ENCODE measurements around the gene TIMELESS.
"Not testable (repeated sequence)": the region's sequence is repeated elsewhere in the genome, so short reads cannot be mapped to it uniquely, and the experiment has no call there.

The TIMELESS gene

GRCh38 chr12:56468216-56469006 lies 19.2 kb upstream of the TIMELESS start, which contains the start of gene SPRYD4:
Gene SPRYD4, plus strand, starts transcription at chr12:56468578. Its CDS starts 14 bp downstream, at chr12:56468592.
- DNase-seq (ENCODE audit: low read depth): peak; percentile 67
- H3K4me3 ChIP-seq (ENCODE audit: low read depth, low read length): peak within 1 kb of the TSS; percentile 90

GRCh38 chr12:56462565-56462964 lies 13.3 kb upstream of the TIMELESS start:
- H3K4me3 ChIP-seq (ENCODE audit: low read depth, low read length): no peak overlapping the region
- DNase-seq (ENCODE audit: low read depth): no peak

GRCh38 chr12:56461235-56462159 lies 12.3 kb upstream of the TIMELESS start:
- H3K4me3 ChIP-seq (ENCODE audit: low read depth, low read length): no peak overlapping the region

GRCh38 chr12:56457817-56458216 lies 8.6 kb upstream of the TIMELESS start:
- H3K4me3 ChIP-seq (ENCODE audit: low read depth, low read length): no peak overlapping the region
- no peak for DNase-seq (ENCODE audit: low read depth)

More at GRCh38 chr12:56461235-56462159, 12.3 kb upstream of the TIMELESS start:
- no peak for DNase-seq (ENCODE audit: low read depth)

- DNase-seq (ENCODE audit: low read depth): no peak
- no peak within 1 kb of the TSS for H3K4me3 ChIP-seq (ENCODE audit: low read depth, low read length)
Measured at GRCh38 chr12:56454557-56454956, 5.3 kb upstream of the TIMELESS start, which contains the start of gene MIP. Gene MIP, minus strand, starts transcription at chr12:56454657. Its CDS starts 44 bp downstream, at chr12:56454613.

GRCh38 chr12:56451147-56451546 lies 1.9 kb upstream of the TIMELESS start:
- DNase-seq (ENCODE audit: low read depth): no peak
- no peak overlapping the region for H3K4me3 ChIP-seq (ENCODE audit: low read depth, low read length)

- DNase-seq (ENCODE audit: low read depth): no peak
- no peak overlapping the region for H3K4me3 ChIP-seq (ENCODE audit: low read depth, low read length)
Measured at GRCh38 chr12:56450241-56450640, 1.0 kb upstream of the TIMELESS start.

DNA sequence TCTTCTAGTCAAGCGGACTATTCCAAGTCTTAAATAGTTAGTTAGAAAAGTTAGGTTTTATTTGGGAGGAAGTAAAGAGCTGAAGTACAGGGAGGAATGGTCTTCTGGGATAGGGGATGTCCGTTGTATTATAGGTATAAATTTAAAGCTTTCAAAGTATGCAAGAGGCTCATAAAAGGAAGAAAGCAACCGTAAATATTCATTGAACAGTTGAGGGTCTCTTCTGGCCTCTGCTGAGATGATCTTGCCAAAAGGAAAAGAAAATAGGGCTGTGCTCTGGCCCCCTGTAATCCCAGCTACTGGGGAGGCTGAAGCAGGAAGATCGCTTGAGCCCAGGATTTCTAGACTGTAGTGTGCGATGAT lies 377 bp upstream of the TIMELESS start:
- no peak for DNase-seq (ENCODE audit: low read depth)
- peak overlapping the region; percentile 82 for H3K4me3 ChIP-seq (ENCODE audit: low read depth, low read length)

- DNase-seq (ENCODE audit: low read depth): not testable (repeated sequence)
Measured at GRCh38 chr12:56443208-56443607, 6.0 kb downstream of the TIMELESS start.

DNA sequence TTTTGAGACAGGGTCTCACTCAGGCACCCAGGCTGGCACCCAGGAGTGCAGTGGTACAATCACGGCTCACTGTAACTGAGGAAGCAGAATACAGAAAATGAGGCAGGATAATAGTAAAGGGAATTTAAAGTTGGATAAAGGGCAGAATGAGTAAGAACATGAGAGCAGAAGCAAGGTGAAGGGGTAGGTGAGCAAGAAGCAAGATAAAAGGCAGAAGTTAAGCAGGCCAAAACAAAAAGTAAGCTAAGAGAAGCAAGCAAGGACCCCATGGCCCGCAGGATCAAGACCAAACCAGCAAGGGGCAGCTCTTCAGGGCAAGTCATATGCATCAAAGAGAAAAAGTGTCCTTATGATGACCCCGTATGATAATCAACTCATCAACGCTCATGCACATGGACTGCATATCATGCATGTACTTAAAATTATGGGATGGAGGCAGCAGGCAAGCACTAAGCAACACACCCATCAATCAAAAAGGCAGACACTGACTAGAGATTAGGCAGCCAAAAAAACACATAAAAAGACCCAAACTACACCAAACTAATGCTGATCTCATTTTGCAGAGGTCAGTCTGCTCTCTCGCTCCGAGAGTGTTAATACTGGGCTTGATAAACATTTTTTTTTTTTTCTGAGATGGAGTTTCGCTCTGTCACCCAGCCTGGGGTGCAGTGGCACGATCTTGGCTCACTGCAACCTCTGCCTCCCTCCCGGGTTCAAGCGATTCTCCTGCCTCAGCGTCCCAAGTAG lies 11.6 kb downstream of the TIMELESS start:
- no peak for DNase-seq (ENCODE audit: low read depth)
- no peak overlapping the region for H3K4me3 ChIP-seq (ENCODE audit: low read depth, low read length)

More at GRCh38 chr12:56443208-56443607, 6.0 kb downstream of the TIMELESS start:
- H3K4me3 ChIP-seq (ENCODE audit: low read depth, low read length): not testable (repeated sequence)

GRCh38 chr12:56434828-56435227 lies 14.4 kb downstream of the TIMELESS start:
- no peak for DNase-seq (ENCODE audit: low read depth)
- H3K4me3 ChIP-seq (ENCODE audit: low read depth, low read length): no peak overlapping the region

- DNase-seq (ENCODE audit: low read depth): peak; percentile 24
- H3K4me3 ChIP-seq (ENCODE audit: low read depth, low read length): no peak overlapping the region
Measured at GRCh38 chr12:56431850-56432249, 17.4 kb downstream of the TIMELESS start.

DNA sequence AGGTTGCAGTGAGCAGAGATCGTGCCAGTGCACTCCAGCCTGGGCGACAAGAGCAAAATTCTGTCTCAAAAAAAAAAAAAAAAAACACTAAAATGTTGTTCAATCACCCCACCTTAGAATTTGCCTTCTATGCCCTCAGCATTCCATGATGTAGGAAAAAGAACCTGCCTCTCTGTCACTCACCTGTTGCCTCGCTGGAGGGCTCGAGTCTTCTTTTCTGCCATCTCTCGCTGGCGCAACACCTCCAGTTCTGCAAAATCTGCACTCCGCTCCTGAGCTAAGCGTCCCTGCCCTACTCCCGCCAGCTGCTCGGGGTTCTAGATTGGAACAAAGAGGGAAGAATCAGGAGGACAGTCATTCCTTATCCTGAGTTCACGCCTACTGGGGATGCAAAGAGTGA lies 17.9 kb downstream of the TIMELESS start:
- DNase-seq (ENCODE audit: low read depth): no peak
- no peak overlapping the region for H3K4me3 ChIP-seq (ENCODE audit: low read depth, low read length)

- DNase-seq (ENCODE audit: low read depth): no peak
- H3K4me3 ChIP-seq (ENCODE audit: low read depth, low read length): no peak overlapping the region
Measured at GRCh38 chr12:56425940-56426438, 23.2 kb downstream of the TIMELESS start.

DNA sequence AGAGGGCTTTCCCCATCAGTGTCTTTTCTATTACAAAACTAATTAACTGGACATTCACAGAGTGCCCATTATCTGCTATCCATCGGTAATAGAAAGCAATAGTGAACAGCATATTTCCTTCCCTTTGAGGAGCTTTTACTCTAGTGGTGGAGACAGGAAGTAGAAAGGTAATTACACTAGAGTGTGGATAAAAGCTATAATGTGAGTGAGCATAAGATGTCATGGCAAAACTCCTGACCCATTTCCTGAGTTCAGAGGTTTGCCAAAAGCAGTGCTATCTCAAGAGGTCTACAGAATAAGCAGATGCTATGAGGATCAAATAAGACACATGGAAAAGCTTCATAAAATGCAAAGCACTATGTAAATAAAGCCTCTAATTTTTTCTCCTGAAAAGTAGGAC lies 24.0 kb downstream of the TIMELESS start:
- H3K4me3 ChIP-seq (ENCODE audit: low read depth, low read length): no peak overlapping the region
- DNase-seq (ENCODE audit: low read depth): no peak

DNA sequence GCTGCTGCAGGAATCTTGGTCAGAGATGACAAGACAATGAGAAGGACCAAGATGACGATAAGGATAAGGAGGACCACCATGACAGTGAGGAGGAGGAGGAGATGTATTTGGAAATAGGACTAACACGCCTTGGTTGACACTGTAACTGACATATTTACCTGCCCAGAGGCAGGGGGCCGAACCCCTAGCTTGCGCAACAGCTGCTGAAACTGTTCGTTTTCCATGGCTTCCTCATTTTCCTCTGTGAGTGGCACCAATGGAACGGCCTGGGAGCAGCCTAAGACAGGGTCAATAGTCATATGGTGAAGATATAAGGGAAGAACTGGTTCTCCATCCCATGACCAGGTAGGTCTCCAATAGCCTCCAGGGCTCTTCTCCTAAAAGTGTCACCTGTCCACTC lies 28.8 kb downstream of the TIMELESS start:
- no peak for DNase-seq (ENCODE audit: low read depth)
- no peak overlapping the region for H3K4me3 ChIP-seq (ENCODE audit: low read depth, low read length)

DNA sequence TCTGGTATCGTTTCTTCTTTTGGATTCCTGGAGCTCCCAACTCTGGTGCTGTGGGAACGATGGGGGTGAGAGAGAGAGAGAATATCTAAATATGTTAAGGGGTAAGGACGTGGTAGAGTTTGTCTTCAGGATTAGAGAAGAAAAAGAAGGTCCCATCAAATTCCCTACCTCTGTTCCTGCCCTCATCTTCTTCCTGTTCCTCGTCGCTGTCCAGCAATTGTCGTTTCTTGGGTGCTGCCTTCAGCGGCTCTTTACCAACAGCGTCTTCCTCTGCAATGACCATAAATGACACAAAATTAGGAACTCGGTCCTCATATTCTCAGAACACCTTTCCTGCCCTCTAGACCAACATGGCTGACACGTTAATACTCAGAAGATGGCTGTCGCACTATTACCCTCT lies 31.5 kb downstream of the TIMELESS start:
- no peak overlapping the region for H3K4me3 ChIP-seq (ENCODE audit: low read depth, low read length)

DNA sequence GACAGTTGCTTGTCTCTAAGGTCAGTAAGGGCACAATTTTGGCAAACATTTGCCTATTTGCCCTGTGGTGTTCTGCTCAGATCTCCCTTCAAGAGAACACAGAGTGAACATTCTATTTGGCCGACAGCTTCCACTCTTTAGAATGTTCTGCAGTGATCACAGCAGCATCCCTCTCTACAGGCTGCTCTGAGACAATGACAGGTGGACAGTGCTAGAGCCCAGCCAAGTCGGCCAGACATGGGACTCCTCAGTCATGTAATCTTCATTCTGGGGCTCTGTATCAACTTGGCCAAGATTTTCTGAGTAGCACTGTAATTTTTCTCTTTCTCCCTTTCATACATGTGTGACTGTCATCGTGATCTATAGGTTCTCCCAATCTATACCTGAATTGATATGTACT lies 34.8 kb downstream of the TIMELESS start:
- no peak overlapping the region for H3K4me3 ChIP-seq (ENCODE audit: low read depth, low read length)
- DNase-seq (ENCODE audit: low read depth): no peak

More for the DNA sequence above, 31.5 kb downstream of the TIMELESS start:
- no peak for DNase-seq (ENCODE audit: low read depth)

DNA sequence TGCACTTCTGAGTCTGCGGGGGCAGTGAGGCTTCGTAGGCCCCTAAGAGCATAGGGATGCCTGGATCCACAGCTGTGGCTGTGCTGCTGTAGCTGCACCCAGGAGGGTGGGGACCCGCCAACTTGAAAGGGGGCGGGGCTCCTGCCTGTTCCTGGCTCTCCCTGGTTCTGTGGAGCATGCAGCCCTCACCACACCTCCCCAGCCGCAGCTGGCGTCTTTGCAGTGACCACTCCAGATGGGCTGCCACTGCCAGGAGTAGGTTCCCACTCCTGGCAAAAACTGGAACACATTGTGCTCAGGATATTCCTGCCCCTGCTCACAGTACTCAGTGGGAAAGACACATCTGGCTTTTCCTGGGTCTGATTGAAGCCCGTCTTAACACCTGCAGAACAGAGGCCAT lies 35.8 kb downstream of the TIMELESS start:
- no peak for DNase-seq (ENCODE audit: low read depth)
- no peak overlapping the region for H3K4me3 ChIP-seq (ENCODE audit: low read depth, low read length)

Measured in skeletal muscle cell (primary cell).